HG03457 (cell line): ENCODE data around the gene RAP1GAP2.

ENCODE experiments used
- ATAC-seq: cut with Tn5 transposase; IDR thresholded peaks from one replicate; pipeline ENCODE4 v1.9.1; 2021; ENCODE audit warnings: moderate number of reproducible peaks; ENCODE audit not compliant: unreplicated experiment

RAP1GAP2 gene

GRCh38 chr17:2906901-2907300 is 110.7 kb downstream of the RAP1GAP2 start:
- ATAC-seq = no peak

- no peak for ATAC-seq
These were observed 113.1 kb downstream of the RAP1GAP2 start for GRCh38 chr17:2909175-2909845.

GRCh38 chr17:2909846-2910234 is 113.6 kb downstream of the RAP1GAP2 start:
- ATAC-seq = no peak

GRCh38 chr17:2911035-2911754 is 115.0 kb downstream of the RAP1GAP2 start:
- no peak for ATAC-seq

- ATAC-seq = no peak
These were observed 115.5 kb downstream of the RAP1GAP2 start for GRCh38 chr17:2911755-2912111.

- ATAC-seq = no peak
These were observed 116.5 kb downstream of the RAP1GAP2 start for GRCh38 chr17:2912754-2913153.

GRCh38 chr17:2916461-2916860 is 120.2 kb downstream of the RAP1GAP2 start:
- no peak for ATAC-seq

- ATAC-seq = no peak
These were observed 125.2 kb downstream of the RAP1GAP2 start for GRCh38 chr17:2921443-2921842.

GRCh38 chr17:2924211-2924610 is 128.0 kb downstream of the RAP1GAP2 start:
- no peak for ATAC-seq

- no peak for ATAC-seq
These were observed 128.8 kb downstream of the RAP1GAP2 start for GRCh38 chr17:2925011-2925410.

- no peak for ATAC-seq
These were observed 129.9 kb downstream of the RAP1GAP2 start for GRCh38 chr17:2926019-2926650.

GRCh38 chr17:2928294-2928890 is 132.2 kb downstream of the RAP1GAP2 start:
- ATAC-seq = no peak

GRCh38 chr17:2929881-2930533 is 133.8 kb downstream of the RAP1GAP2 start:
- no peak for ATAC-seq

- ATAC-seq = no peak
These were observed 135.6 kb downstream of the RAP1GAP2 start for GRCh38 chr17:2931876-2932275.

GRCh38 chr17:2932946-2933345 is 136.7 kb downstream of the RAP1GAP2 start:
- ATAC-seq = no peak

- ATAC-seq = no peak
These were observed 137.4 kb downstream of the RAP1GAP2 start for GRCh38 chr17:2933606-2934005.

GRCh38 chr17:2935632-2936031 is 139.4 kb downstream of the RAP1GAP2 start:
- ATAC-seq = no peak

- no peak for ATAC-seq
These were observed 140.1 kb downstream of the RAP1GAP2 start for GRCh38 chr17:2936351-2936750.

GRCh38 chr17:2936771-2937321 is 140.6 kb downstream of the RAP1GAP2 start:
- no peak for ATAC-seq

GRCh38 chr17:2937331-2938003 is 141.2 kb downstream of the RAP1GAP2 start:
- no peak for ATAC-seq
